ENCODE measurements around the gene FOXO1.
A peak's percentile ranks its signal among the peaks of the same experiment; 100 is the strongest.

The FOXO1 gene

GRCh38 chr13:40539576-40540327 is 126.7 kb downstream of the FOXO1 start:
- no peak for DNase-seq

- no peak for DNase-seq
These were observed 129.1 kb downstream of the FOXO1 start for GRCh38 chr13:40537146-40537895.

- no peak for DNase-seq
These were observed 129.9 kb downstream of the FOXO1 start for GRCh38 chr13:40536443-40537113.

GRCh38 chr13:40535345-40535836 is 131.1 kb downstream of the FOXO1 start:
- no peak for DNase-seq

GRCh38 chr13:40534456-40534855 is 132.0 kb downstream of the FOXO1 start:
- DNase-seq: no peak

GRCh38 chr13:40533072-40533471 is 133.4 kb downstream of the FOXO1 start:
- DNase-seq: no peak

GRCh38 chr13:40530961-40531360 is 135.5 kb downstream of the FOXO1 start:
- DNase-seq: no peak

- no peak for DNase-seq
These were observed 137.6 kb downstream of the FOXO1 start for GRCh38 chr13:40528881-40529280.

- DNase-seq: no peak
These were observed 138.5 kb downstream of the FOXO1 start for GRCh38 chr13:40527914-40528313.

GRCh38 chr13:40522282-40522681 is 144.2 kb downstream of the FOXO1 start:
- DNase-seq: no peak

- no peak for DNase-seq
These were observed 145.5 kb downstream of the FOXO1 start for GRCh38 chr13:40520916-40521315.

GRCh38 chr13:40519637-40520036 is 146.8 kb downstream of the FOXO1 start:
- DNase-seq: no peak

GRCh38 chr13:40518481-40518882 is 148.0 kb downstream of the FOXO1 start:
- DNase-seq: peak; percentile 75 to 82

- DNase-seq: peak; percentile 29 to 48
These were observed 148.7 kb downstream of the FOXO1 start for GRCh38 chr13:40517486-40518480.

- DNase-seq: no peak
These were observed 150.7 kb downstream of the FOXO1 start for GRCh38 chr13:40515702-40516101.

- no peak for DNase-seq
These were observed 151.6 kb downstream of the FOXO1 start for GRCh38 chr13:40514802-40515201.

- DNase-seq: no peak
These were observed 156.6 kb downstream of the FOXO1 start for GRCh38 chr13:40509876-40510275.

GRCh38 chr13:40508767-40509342 is 157.6 kb downstream of the FOXO1 start:
- DNase-seq: no peak

- DNase-seq: no peak
These were observed 158.3 kb downstream of the FOXO1 start for GRCh38 chr13:40508127-40508526.

GRCh38 chr13:40506592-40507446 is 159.6 kb downstream of the FOXO1 start:
- no peak for DNase-seq
